A673 (cell line): ENCODE results near the gene ABCA12. TPM values are rescaled to one million over a fixed set of nuclear protein-coding genes. Genes with fewer than 3 reads are reported as not detected.

ENCODE experiments used
- BruUV-seq: library from RNA; stranded (reverse); fragments of 400-500 nt; replicated peaks from 2 replicates; lab custom pipeline; 2021; lab: Mats Ljungman, UMichigan
- CTCF ChIA-PET: fragments of 300-600 bp; sonication (Branson Sonifier 250); formaldehyde crosslinking; loops from one replicate; lab custom pipeline; 2022; ENCODE audit warnings: antibody characterized with exemption; lab: Charles Lee
- POLR2A ChIA-PET: fragments of 300-600 bp; sonication (Branson Sonifier 250); formaldehyde crosslinking; loops from one replicate; lab custom pipeline; 2022; ENCODE audit warnings: antibody characterized with exemption; ENCODE audit not compliant: low non-redundant PET; lab: Charles Lee
- DNase-seq: peaks from one replicate; pipeline ENCODE4 v3.0.0-alpha.2; 2015; ENCODE audit warnings: low spot score
- H3K27ac ChIP-seq: fragments of 200-600 bp; sonication (generic); 2 replicates; pipeline ENCODE4 v1.5.1; 2016; ENCODE audit warnings: mixed run types, low read depth, mild to moderate bottlenecking, mixed read lengths, antibody characterized with exemption, low read length; ENCODE audit not compliant: poor library complexity, severe bottlenecking
- H3K27me3 ChIP-seq: fragments of 200-600 bp; sonication (generic); replicated peaks from 2 replicates; pipeline ENCODE4 v1.6.1; 2017; ENCODE audit warnings: mixed run types, low read depth, mild to moderate bottlenecking, mixed read lengths, antibody characterized with exemption, low read length; ENCODE audit not compliant: insufficient read depth, poor library complexity
- H3K36me3 ChIP-seq: fragments of 200-600 bp; sonication (generic); 2 replicates; pipeline ENCODE4 v1.6.1; 2016; ENCODE audit warnings: mixed run types, mild to moderate bottlenecking, mixed read lengths, antibody characterized with exemption, low read length; ENCODE audit not compliant: insufficient read depth, poor library complexity, severe bottlenecking
- H3K4me1 ChIP-seq: fragments of 200-600 bp; sonication (generic); 2 replicates; pipeline ENCODE4 v1.6.1; 2017; ENCODE audit warnings: mixed run types, mild to moderate bottlenecking, mixed read lengths, antibody characterized with exemption, low read length; ENCODE audit not compliant: insufficient read depth, poor library complexity, severe bottlenecking
- H3K4me3 ChIP-seq: fragments of 200-600 bp; sonication (generic); 2 replicates; pipeline ENCODE4 v1.5.1; 2016; ENCODE audit warnings: low read depth, mixed run types, mild to moderate bottlenecking, mixed read lengths, low read length; ENCODE audit not compliant: poor library complexity, severe bottlenecking
- H3K9me3 ChIP-seq: fragments of 200-600 bp; sonication (generic); 2 replicates; pipeline ENCODE4 v1.6.1; 2016; ENCODE audit warnings: mixed run types, low read depth, mild to moderate bottlenecking, mixed read lengths, antibody characterized with exemption, low read length; ENCODE audit not compliant: poor library complexity, severe bottlenecking
- CTCF ChIP-seq: fragments of 300-800, 200-600 bp; sonication (generic); conservative IDR thresholded peaks from 2 replicates; pipeline ENCODE4 v1.5.1; 2017; ENCODE audit warnings: low read depth, mild to moderate bottlenecking, antibody characterized with exemption, low read length, moderate library complexity, mixed read lengths
- EZH2 ChIP-seq: fragments of 200-600 bp; sonication (generic); IDR thresholded peaks from 2 replicates; pipeline ENCODE4 v1.6.1; 2017; ENCODE audit warnings: borderline replicate concordance, low read depth, mild to moderate bottlenecking, mixed read lengths, antibody characterized with exemption, low read length; ENCODE audit not compliant: poor library complexity, severe bottlenecking
- intact Hi-C: fragments of 100-400 bp; cut with micrococcal nuclease; formaldehyde crosslinking; loops from one replicate; pipeline ENCODE4 v1.10.0; 2022; ENCODE audit not compliant: unreplicated experiment
- total RNA-seq: library from RNA; stranded (reverse); gene quantifications from 2 replicates; pipeline ENCODE4 v1.2.3, GENCODE V29; 2021

ABCA12 gene
- total RNA-seq, 1 experiment from 2014 or later, result not detected

DNA sequence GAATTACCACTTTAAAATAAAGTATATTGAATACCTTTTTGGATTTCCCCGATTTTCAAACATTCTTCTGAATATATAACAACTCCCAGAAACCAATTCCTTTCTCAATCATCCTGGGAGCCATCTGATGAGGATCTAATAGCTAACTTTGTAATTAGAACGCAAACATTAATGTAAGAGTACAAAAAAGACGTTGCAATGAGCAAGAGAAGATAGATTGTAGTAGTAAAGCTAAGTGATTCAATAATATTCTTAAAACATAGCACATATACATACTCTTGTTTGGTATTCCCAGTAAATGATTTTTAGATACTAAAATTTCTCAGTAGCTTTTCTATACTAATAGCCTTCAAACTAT is 1.1 kb downstream of the ABCA12 start:
- Histone ChIP-seq H3K27me3 (no peaks in the 10 kb centered on the region), H3K9me3 (no peaks in the 10 kb centered on the region), H3K4me3 (no peak overlapping the region), H3K4me1 (peaks cover 23% of the 10 kb centered on the region), H3K36me3 (no peaks in the 10 kb centered on the region), H3K27ac (no peak overlapping the region)
- POLR2A ChIA-PET, result no interaction called here
- CTCF ChIA-PET, result no interaction called here
- BruUV-seq, result no TSS peak
- intact Hi-C loops, result no loop called here
- TF ChIP-seq EZH2 (no peak), CTCF (no peak)
- no peak for DNase-seq

DNA sequence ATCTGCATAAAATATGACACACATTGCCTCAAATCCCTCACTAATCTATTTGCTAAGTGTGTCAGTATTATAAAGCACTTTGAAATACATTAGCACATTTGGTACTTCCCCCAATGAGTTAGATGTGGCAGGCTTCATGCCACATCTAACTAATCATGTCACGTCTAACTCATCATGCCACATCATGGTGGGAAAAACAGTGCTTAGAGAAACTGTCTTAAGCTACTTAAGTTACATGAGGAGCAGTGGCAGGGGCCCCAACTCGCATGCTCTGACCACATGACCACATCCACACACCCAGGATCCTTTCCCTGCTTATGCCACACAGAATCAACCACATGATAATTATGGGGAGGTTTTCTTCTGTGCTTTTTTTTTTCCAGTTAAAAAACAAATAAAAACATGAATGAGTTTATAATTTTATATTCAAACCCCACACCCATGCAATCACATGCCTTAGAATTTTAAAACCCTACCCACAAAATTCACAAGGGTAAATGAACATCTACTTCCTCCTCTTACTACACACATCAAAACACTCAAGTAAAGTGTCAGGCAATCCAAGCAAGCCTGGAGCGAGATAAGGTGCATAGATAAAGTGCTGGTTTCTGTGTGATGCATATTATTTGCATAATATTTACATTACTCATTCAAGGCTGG is 1.6 kb downstream of the ABCA12 start:
- Histone ChIP-seq H3K36me3 (no peaks in the 10 kb centered on the region), H3K4me1 (peaks cover 23% of the 10 kb centered on the region), H3K9me3 (no peaks in the 10 kb centered on the region), H3K27me3 (no peaks in the 10 kb centered on the region), H3K4me3 (no peak overlapping the region), H3K27ac (no peak overlapping the region)
- intact Hi-C loops, result no loop called here
- ChIA-PET POLR2A (no interaction called here), CTCF (no interaction called here)
- TF ChIP-seq EZH2 (no peak), CTCF (no peak)
- DNase-seq, result peak; percentile 18
- BruUV-seq, result no TSS peak

- peaks cover 4% of the 10 kb centered on the region for H3K9me3 ChIP-seq
- no peaks in the 10 kb centered on the region for H3K36me3 ChIP-seq
- DNase-seq, result no peak
- no TSS peak for BruUV-seq
- H3K27me3 ChIP-seq, result no peaks in the 10 kb centered on the region
- CTCF ChIA-PET, result no interaction called here
- POLR2A ChIA-PET, result no interaction called here
- intact Hi-C loops, result no loop called here
- TF ChIP-seq CTCF, result no peak
- TF ChIP-seq EZH2, result no peak
- H3K4me1 ChIP-seq, result no peaks in the 10 kb centered on the region
- H3K4me3 ChIP-seq, result no peak overlapping the region
- H3K27ac ChIP-seq, result no peak overlapping the region
Observed at GRCh38 chr2:215120401-215120800, 18.0 kb downstream of the ABCA12 start.
